Heart left ventricle (tissue), 13 donors: Measurements from ENCODE around the gene IPO9.

Source experiments
- POLR2A ChIP-seq, 2 donors: fragments of 450-650 bp; IDR thresholded peaks; one replicate each; pipeline ENCODE4 v1.6.1; 2017; ENCODE audit warnings: antibody characterized with exemption in 2 of 2, mild to moderate bottlenecking in 2 of 2, moderate library complexity in 2 of 2
- TF ChIP-seq, protein P1 (sequence below), 12 donors: fragments of 200-600 bp; sonication (generic) in 4 of 12; IDR thresholded peaks; one replicate each; pipeline versions ENCODE4 v1.5.0 to v1.8.0; 2018 to 2022; ENCODE audit warnings: antibody characterized with exemption in 12 of 12, mild to moderate bottlenecking in 5 of 12
- donor health status: ischemic (EF 13 %, LVEDD 7.1; RV severe dilation, severe dysfunction).
- donor health status: DM: no; HTN: yes; CAD: no.
- donor health status: DM: no; HTN: no; CAD: no.
- donor health status: ischemic (EF 25% LVEDD 6.9; RV normal size, moderate dysfunction).
- donor health status: ischemic (EF 25% LVEDD 5.7; RV mildly dilated, moderate dysfunction).
- donor health status: ischemic (EF 35%, LVEDD 5.7; RV mildly dilated, moderate dysfunction).
- donor health status: nonischemic (EF 11% LVEDD 7.7; RV severe dilation, severe dysfunction).
- donor health status: DM: yes; HTN: yes; CAD: no.
- donor health status: PGD.
- donor health status: ischemic (EF 29% LVEDD 5.4; RV normal size, mild dysfunction).
- donor health status: nonischemic (EF 23%, LVEDD 6.1; RV moderate dilation, normal function).

GRCh38 chr1:201925981-201926645 is 97.2 kb downstream of the IPO9 start:
- TF ChIP-seq, protein P1, sequence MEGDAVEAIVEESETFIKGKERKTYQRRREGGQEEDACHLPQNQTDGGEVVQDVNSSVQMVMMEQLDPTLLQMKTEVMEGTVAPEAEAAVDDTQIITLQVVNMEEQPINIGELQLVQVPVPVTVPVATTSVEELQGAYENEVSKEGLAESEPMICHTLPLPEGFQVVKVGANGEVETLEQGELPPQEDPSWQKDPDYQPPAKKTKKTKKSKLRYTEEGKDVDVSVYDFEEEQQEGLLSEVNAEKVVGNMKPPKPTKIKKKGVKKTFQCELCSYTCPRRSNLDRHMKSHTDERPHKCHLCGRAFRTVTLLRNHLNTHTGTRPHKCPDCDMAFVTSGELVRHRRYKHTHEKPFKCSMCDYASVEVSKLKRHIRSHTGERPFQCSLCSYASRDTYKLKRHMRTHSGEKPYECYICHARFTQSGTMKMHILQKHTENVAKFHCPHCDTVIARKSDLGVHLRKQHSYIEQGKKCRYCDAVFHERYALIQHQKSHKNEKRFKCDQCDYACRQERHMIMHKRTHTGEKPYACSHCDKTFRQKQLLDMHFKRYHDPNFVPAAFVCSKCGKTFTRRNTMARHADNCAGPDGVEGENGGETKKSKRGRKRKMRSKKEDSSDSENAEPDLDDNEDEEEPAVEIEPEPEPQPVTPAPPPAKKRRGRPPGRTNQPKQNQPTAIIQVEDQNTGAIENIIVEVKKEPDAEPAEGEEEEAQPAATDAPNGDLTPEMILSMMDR (IDR thresholded peaks at IDR 0.05) = no peak
- TF ChIP-seq POLR2A (IDR thresholded peaks at IDR 0.05) = no peak
